ENCODE results near the gene FZD4. TPM values are rescaled to one million over a fixed set of nuclear protein-coding genes. Genes with fewer than 3 reads are reported as not detected.
A peak's percentile ranks its signal among the peaks of the same experiment; 100 is the strongest.

The FZD4 gene
- total RNA-seq, 1 donor from 2014 or later, result 26.5 TPM

- intact Hi-C loops (cut with micrococcal nuclease), result no loop called here
These were observed 33.2 kb upstream of the FZD4 start for GRCh38 chr11:86988351-86988881.

GRCh38 chr11:86987679-86988078 is 32.5 kb upstream of the FZD4 start:
- no peak overlapping the region for H3K27ac ChIP-seq (replicated peaks)
- intact Hi-C loops (cut with micrococcal nuclease), result no loop called here
- H3K4me3 ChIP-seq, result no peak overlapping the region
- H3K36me3 ChIP-seq, result no peaks in the 10 kb centered on the region
- DNase-seq, result no peak
- H3K4me1 ChIP-seq, result peaks cover 40% of the 10 kb centered on the region
- H3K27me3 ChIP-seq (ENCODE audit: low read depth), result no peaks in the 10 kb centered on the region
- TF ChIP-seq CTCF (IDR thresholded peaks at IDR 0.05; ENCODE audit: borderline replicate concordance), result no peak
- H3K9me3 ChIP-seq (replicated peaks), result no peaks in the 10 kb centered on the region

More at GRCh38 chr11:86988351-86988881, 33.2 kb upstream of the FZD4 start:
- Histone ChIP-seq H3K27me3 (ENCODE audit: low read depth) (no peaks in the 10 kb centered on the region), H3K9me3 (replicated peaks) (no peaks in the 10 kb centered on the region), H3K4me1 (peaks cover 38% of the 10 kb centered on the region), H3K36me3 (no peaks in the 10 kb centered on the region), H3K27ac (replicated peaks) (no peak overlapping the region), H3K4me3 (no peak overlapping the region)
- DNase-seq, result no peak
- TF ChIP-seq CTCF (IDR thresholded peaks at IDR 0.05; ENCODE audit: borderline replicate concordance), result no peak

GRCh38 chr11:86984701-86985100 is 29.5 kb upstream of the FZD4 start:
- Histone ChIP-seq H3K9me3 (replicated peaks) (no peaks in the 10 kb centered on the region), H3K4me1 (peaks cover 50% of the 10 kb centered on the region), H3K27ac (replicated peaks) (no peak overlapping the region), H3K4me3 (no peak overlapping the region), H3K27me3 (ENCODE audit: low read depth) (no peaks in the 10 kb centered on the region), H3K36me3 (no peaks in the 10 kb centered on the region)
- TF ChIP-seq CTCF (IDR thresholded peaks at IDR 0.05; ENCODE audit: borderline replicate concordance), result no peak
- intact Hi-C loops (cut with micrococcal nuclease), result no loop called here
- no peak for DNase-seq

GRCh38 chr11:86983021-86983488 is 27.9 kb upstream of the FZD4 start:
- H3K36me3 ChIP-seq, result no peaks in the 10 kb centered on the region
- no peak overlapping the region for H3K4me3 ChIP-seq
- intact Hi-C loops (cut with micrococcal nuclease), result no loop called here
- H3K27ac ChIP-seq (replicated peaks), result peak overlapping the region; percentile 43
- H3K4me1 ChIP-seq, result peaks cover 57% of the 10 kb centered on the region
- TF ChIP-seq CTCF (IDR thresholded peaks at IDR 0.05; ENCODE audit: borderline replicate concordance), result no peak
- H3K27me3 ChIP-seq (ENCODE audit: low read depth), result no peaks in the 10 kb centered on the region
- DNase-seq, result peak; percentile 23
- no peaks in the 10 kb centered on the region for H3K9me3 ChIP-seq (replicated peaks)

- H3K27me3 ChIP-seq (ENCODE audit: low read depth), result no peaks in the 10 kb centered on the region
- no peaks in the 10 kb centered on the region for H3K9me3 ChIP-seq (replicated peaks)
- no peaks in the 10 kb centered on the region for H3K36me3 ChIP-seq
- intact Hi-C loops (cut with micrococcal nuclease), result no loop called here
- no peak overlapping the region for H3K27ac ChIP-seq (replicated peaks)
- H3K4me1 ChIP-seq, result peaks cover 66% of the 10 kb centered on the region
- DNase-seq, result no peak
- H3K4me3 ChIP-seq, result no peak overlapping the region
- no peak for TF ChIP-seq CTCF (IDR thresholded peaks at IDR 0.05; ENCODE audit: borderline replicate concordance)
These were observed 26.8 kb upstream of the FZD4 start for GRCh38 chr11:86981777-86982540.

Measured in left ventricle myocardium inferior (tissue), 1 donor.